DMS79 (cell line): Measurements from ENCODE around the gene SH3BP4.

ENCODE experiments used
- DNase-seq: peaks from one replicate; lab custom pipeline; 2025; lab: John Stamatoyannopoulos, UW

SH3BP4 gene

GRCh38 chr2:234967201-234967869, 15.5 kb downstream of the SH3BP4 start:
- DNase-seq: no peak

DNA sequence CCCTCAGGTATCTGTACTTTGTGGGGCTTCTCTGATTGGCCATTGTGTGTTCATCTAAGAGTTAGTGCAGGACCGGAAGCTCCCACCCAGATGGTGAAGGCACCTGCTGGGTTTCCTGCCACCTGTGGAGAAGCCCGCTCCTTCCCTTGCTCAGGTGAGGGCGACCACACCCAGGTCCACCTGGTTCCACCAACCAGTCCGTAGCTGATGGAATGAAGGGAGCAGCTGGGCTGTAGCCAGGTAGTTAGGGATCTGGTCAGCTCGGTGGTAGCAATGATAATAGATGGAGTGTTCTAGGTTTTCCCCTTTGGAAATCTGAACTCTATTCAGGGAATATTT, 16.0 kb downstream of the SH3BP4 start:
- DNase-seq: no peak

- DNase-seq: no peak
These were observed 17.0 kb downstream of the SH3BP4 start for GRCh38 chr2:234968631-234969305.

- DNase-seq: no peak
These were observed 17.7 kb downstream of the SH3BP4 start for GRCh38 chr2:234969306-234970098.

DNA sequence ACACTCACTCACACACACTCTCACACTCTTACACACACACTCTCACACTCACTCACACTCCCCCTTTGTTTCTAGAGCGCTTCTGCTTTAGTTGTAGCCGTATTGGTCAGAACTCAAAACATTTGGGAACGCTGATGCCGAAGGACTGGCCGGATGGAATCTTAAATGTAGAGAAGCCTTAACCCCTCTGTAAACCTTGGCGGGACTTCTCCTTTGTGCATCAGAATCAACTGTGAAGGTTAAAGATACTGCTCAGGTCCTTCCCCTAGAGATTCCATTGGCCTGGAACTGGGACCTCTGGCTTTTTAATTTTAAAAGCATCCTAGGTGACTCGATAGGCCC, 18.3 kb downstream of the SH3BP4 start:
- DNase-seq: no peak

GRCh38 chr2:234970477-234970882, 18.7 kb downstream of the SH3BP4 start:
- no peak for DNase-seq

- no peak for DNase-seq
These were observed 19.7 kb downstream of the SH3BP4 start for GRCh38 chr2:234971496-234971895.

- DNase-seq: no peak
These were observed 21.2 kb downstream of the SH3BP4 start for GRCh38 chr2:234973008-234973407.

GRCh38 chr2:234974501-234975385, 22.9 kb downstream of the SH3BP4 start:
- DNase-seq: no peak

GRCh38 chr2:234975611-234976010, 23.8 kb downstream of the SH3BP4 start:
- DNase-seq: no peak

GRCh38 chr2:234976479-234977227, 24.8 kb downstream of the SH3BP4 start:
- no peak for DNase-seq

- no peak for DNase-seq
These were observed 25.4 kb downstream of the SH3BP4 start for GRCh38 chr2:234977228-234977679.

DNA sequence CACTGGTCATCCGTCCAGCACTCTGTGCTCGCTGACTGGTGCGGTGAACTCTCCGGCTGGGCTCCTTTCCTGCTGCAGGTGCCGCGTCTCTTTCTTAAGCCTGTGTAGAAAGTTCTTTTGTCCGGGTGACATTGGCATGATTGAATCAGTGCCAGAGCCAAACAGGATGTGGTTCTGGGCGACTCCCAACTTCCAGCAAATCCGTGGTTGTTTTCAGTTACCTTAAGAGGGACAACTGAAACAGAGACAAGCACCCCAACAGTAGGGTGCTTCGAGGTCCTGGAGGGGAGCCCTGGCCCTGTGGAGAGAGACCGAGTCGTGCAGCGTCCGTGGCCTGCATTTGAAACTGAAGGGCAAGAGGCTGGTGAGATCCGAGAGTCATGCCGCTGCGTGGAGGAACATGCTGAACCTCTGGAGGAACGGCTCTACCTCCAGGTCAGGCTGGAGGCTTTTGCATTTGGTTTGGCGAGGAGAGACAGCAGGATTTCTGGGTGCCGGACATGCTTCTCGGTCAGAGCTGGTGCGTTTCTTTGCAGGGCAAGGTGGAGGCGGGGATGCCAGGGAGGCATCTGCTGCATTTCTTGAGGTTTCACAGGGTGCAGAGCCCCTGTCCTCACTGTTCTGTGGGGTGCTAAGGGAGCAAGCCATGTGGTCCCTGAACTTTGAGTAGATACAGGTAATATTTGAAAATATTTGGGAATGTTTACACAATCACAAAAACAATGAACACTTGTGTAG, 26.8 kb downstream of the SH3BP4 start:
- DNase-seq: no peak

GRCh38 chr2:234979204-234980167, 27.7 kb downstream of the SH3BP4 start:
- DNase-seq: no peak

DNA sequence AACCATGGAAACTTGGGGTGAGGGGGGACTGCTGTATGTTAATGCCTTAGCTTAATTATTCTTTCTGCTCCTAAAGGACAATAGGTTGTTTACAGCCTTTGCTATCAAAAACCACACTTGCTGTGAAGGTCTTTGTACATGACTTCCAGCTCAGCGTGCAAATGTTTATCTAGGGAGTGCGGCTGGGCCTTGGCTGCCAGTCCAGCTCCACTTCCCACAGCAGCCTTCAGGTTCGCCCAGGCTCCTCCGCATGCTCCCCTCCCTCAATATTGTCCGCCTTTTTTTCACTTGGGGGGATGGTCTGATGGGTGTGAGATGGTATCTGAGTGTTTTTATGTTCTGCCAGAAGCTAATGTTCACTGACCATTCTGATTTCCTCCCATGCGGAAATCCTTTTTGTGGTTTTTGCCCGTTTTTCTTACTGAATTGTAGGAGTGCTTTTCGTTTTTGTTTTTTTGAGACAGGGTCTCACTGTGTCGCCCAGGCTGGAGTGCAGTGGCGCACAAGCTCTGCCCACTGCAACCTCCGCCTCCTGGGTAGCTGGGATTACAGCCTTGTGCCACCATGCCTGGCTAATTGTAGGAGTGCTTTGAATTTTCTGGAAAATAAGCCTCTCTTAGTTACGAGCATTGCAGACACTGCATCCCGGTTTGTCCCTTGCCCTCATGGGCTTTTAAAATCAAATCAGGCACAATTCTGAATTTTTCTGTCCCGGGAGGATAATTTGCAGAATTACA, 28.8 kb downstream of the SH3BP4 start:
- DNase-seq: no peak

- no peak for DNase-seq
These were observed 29.6 kb downstream of the SH3BP4 start for GRCh38 chr2:234981197-234982095.

GRCh38 chr2:234982096-234982834, 30.4 kb downstream of the SH3BP4 start:
- DNase-seq: no peak
